Measurements from ENCODE around the gene CCDC40.

DNA sequence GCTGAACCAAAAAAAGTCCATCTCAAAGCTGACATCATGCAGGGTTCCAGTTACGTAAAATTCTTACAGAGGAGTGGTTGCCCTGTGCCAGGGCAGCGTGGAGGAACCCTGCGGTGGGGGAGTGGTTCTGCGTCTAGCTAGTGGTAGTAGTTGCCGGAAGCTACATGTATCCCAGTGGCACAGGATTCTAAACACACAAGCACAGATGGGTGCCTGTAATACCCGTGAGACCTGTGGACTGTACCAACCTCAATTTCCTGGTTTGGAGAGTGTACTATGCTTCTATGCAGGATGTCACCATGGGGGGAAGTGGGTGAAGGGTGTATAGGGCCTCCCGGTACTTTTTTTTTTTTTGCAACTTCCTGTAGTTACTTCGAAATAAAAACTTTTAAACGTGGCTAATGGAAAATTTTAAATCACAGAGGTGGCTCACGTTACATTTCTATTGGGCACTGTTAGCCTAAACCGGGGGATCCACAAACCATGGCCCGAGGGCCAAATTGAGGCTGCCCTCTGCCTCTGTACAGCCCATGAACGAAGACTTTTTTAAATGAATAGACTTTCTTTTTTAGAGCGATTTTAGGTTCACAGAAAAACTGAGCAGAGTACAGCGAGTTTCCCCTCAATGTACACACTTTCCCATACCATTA, 39.3 kb upstream of the CCDC40 start:
- TF ChIP-seq EZH2phosphoT487 (IDR thresholded peaks at IDR 0.05; ENCODE audit: borderline replicate concordance, low read depth, low read length) (no peak), CTCF (conservative IDR thresholded peaks at IDR 0.05; ENCODE audit: low read length) (no peak)
